ENCODE results near the gene ASIC5. TPM values are rescaled to one million over a fixed set of nuclear protein-coding genes. Genes with fewer than 3 reads are reported as not detected.

ASIC5 gene
- total RNA-seq, 1 experiment from 2014 or later, result not detected

DNA sequence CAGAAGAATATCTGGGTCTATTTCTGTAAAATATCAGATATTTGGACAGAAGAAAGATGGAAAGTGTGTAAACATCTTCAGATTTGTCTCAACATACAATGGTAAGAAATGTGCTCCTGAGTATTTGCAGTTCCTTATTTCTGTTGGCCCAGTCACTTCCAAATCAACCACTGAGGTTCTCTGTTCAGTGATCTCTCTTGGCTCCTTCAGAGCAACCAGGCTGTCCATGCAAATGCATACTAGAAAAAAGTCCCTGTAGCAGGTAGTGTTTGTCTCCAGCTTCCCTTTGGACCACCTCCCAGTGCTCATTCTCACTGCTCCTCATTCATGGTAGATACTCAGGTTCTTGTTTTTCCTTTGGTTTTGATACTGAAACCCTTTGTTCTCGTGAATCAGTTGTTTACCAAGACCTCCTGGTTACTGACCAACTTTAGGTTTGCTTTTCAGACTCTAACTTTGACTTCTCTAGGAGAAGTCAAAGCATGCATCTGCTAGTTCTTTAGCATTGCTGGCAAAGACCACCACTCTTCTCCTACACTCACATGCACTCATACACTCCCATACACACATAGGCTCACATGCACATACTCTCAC lies 28.8 kb downstream of the ASIC5 start:
- H3K4me1 ChIP-seq (ENCODE audit: control insufficient read depth, insufficient read depth, low read length), result no peaks in the 10 kb centered on the region
- H3K9me3 ChIP-seq (ENCODE audit: control insufficient read depth, insufficient read depth, low read depth, low read length), result no peaks in the 10 kb centered on the region
- H3K36me3 ChIP-seq (ENCODE audit: control insufficient read depth, insufficient read depth, low read length), result no peaks in the 10 kb centered on the region
- in situ Hi-C loops (cut with HindIII; ENCODE audit: low pct_unique_long_range_greater_than_20kb, low sequenced_read_pairs), result no loop called here
- ATAC-seq, result no peak
- intact Hi-C loops (cut with micrococcal nuclease; ENCODE audit: unreplicated experiment), result no loop called here
- H3K4me3 ChIP-seq (ENCODE audit: low read depth in 2 of 2, low read length in 2 of 2), result no peak overlapping the region
- ChIA-PET CTCF (no interaction called here), POLR2A (no interaction called here)
- H3K27ac ChIP-seq (ENCODE audit: low read length), result no peak overlapping the region
- no peaks in the 10 kb centered on the region for H3K27me3 ChIP-seq (ENCODE audit: control insufficient read depth, insufficient read depth, low read length)
- no peak for DNase-seq (ENCODE audit: low read depth, low spot score)
- TF ChIP-seq POLR2AphosphoS5 (IDR thresholded peaks at IDR 0.05; ENCODE audit: low read depth, low read length) (no peak), TCF7L2 (IDR thresholded peaks at IDR 0.05; ENCODE audit: low read depth, low read length) (no peak), SIN3A (IDR thresholded peaks at IDR 0.05; ENCODE audit: borderline replicate concordance, insufficient read depth, low read depth, low read length) (no peak), CTCF (IDR thresholded peaks at IDR 0.05) (no peak)
- TF ChIP-seq, protein P1, sequence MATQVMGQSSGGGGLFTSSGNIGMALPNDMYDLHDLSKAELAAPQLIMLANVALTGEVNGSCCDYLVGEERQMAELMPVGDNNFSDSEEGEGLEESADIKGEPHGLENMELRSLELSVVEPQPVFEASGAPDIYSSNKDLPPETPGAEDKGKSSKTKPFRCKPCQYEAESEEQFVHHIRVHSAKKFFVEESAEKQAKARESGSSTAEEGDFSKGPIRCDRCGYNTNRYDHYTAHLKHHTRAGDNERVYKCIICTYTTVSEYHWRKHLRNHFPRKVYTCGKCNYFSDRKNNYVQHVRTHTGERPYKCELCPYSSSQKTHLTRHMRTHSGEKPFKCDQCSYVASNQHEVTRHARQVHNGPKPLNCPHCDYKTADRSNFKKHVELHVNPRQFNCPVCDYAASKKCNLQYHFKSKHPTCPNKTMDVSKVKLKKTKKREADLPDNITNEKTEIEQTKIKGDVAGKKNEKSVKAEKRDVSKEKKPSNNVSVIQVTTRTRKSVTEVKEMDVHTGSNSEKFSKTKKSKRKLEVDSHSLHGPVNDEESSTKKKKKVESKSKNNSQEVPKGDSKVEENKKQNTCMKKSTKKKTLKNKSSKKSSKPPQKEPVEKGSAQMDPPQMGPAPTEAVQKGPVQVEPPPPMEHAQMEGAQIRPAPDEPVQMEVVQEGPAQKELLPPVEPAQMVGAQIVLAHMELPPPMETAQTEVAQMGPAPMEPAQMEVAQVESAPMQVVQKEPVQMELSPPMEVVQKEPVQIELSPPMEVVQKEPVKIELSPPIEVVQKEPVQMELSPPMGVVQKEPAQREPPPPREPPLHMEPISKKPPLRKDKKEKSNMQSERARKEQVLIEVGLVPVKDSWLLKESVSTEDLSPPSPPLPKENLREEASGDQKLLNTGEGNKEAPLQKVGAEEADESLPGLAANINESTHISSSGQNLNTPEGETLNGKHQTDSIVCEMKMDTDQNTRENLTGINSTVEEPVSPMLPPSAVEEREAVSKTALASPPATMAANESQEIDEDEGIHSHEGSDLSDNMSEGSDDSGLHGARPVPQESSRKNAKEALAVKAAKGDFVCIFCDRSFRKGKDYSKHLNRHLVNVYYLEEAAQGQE (IDR thresholded peaks at IDR 0.05; ENCODE audit: insufficient read depth in 1 of 2, low read depth in 2 of 2, low read length in 1 of 2), result no peak
- BruUV-seq (replicated peaks), result no TSS peak

DNA sequence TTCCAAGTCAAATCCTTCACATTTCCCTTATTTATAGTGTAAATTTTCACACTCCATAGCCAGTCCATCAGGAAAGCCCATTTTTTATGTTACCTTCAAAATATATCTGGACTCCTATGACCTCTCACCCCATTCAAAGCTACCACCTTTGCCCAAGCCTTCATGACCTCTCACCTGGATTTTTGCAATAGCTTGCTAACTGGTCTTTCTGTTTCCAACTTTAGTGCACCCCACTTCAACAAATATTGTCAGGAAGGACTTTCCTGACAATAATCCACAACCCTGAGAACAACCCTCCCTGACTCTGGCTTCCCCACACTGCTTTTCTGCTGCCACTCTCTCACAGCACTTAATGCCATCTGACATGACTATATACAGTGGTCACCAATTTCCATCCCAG lies 33.4 kb downstream of the ASIC5 start:
- no peak for TF ChIP-seq POLR2AphosphoS5 (IDR thresholded peaks at IDR 0.05; ENCODE audit: low read depth, low read length)
- no peak for TF ChIP-seq TCF7L2 (IDR thresholded peaks at IDR 0.05; ENCODE audit: low read depth, low read length)
- TF ChIP-seq CTCF (IDR thresholded peaks at IDR 0.05), result no peak
- TF ChIP-seq, protein P1 (IDR thresholded peaks at IDR 0.05; ENCODE audit: insufficient read depth in 1 of 2, low read depth in 2 of 2, low read length in 1 of 2), result no peak
- no peak for TF ChIP-seq SIN3A (IDR thresholded peaks at IDR 0.05; ENCODE audit: borderline replicate concordance, insufficient read depth, low read depth, low read length)
- Histone ChIP-seq H3K27ac (ENCODE audit: low read length) (no peak overlapping the region), H3K36me3 (ENCODE audit: control insufficient read depth, insufficient read depth, low read length) (no peaks in the 10 kb centered on the region), H3K4me3 (ENCODE audit: low read depth in 2 of 2, low read length in 2 of 2) (no peak overlapping the region), H3K27me3 (ENCODE audit: control insufficient read depth, insufficient read depth, low read length) (no peaks in the 10 kb centered on the region), H3K4me1 (ENCODE audit: control insufficient read depth, insufficient read depth, low read length) (no peaks in the 10 kb centered on the region), H3K9me3 (ENCODE audit: control insufficient read depth, insufficient read depth, low read depth, low read length) (no peaks in the 10 kb centered on the region)
- ATAC-seq (no peak), DNase-seq (ENCODE audit: low read depth, low spot score) (no peak)
- no TSS peak for BruUV-seq (replicated peaks)
- POLR2A ChIA-PET, result no interaction called here
- CTCF ChIA-PET, result no interaction called here
- intact Hi-C loops (cut with micrococcal nuclease; ENCODE audit: unreplicated experiment) (no loop called here), in situ Hi-C loops (cut with HindIII; ENCODE audit: low pct_unique_long_range_greater_than_20kb, low sequenced_read_pairs) (no loop called here)
